ENCODE measurements around the gene MCTP1.

Gene MCTP1

DNA sequence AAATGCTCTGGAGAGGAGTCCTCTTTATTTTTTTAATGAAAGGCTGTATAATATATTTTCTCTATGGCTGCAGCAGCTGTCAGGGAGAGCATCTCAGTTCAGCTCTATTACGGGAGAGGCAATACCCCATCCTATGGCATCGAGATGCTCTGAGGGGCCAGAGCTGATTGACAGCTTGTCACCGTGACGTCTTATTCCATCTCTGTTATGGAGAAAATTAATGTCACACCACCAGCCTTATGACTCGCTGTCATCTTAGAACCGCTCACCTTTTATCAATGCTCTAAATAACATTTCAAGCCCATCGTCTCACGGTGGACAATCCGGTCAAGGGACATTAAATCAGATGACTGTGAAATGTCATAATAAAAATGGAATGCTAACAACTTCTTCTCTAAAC is 392.9 kb downstream of the MCTP1 start:
- H3K4me1 ChIP-seq (ENCODE audit: control insufficient read depth, low read depth, low read length): no peaks in the 10 kb centered on the region
- no peak overlapping the region for H3K56ac ChIP-seq (ENCODE audit: low read length)
- no CpG with 5 or more reads among the region's 9 CpGs for WGBS (ENCODE audit: extremely low coverage, insufficient coverage, low lambda C conversion rate)
- H3K9ac ChIP-seq (ENCODE audit: low read length): no peak overlapping the region
- no peak overlapping the region for H2BK15ac ChIP-seq (replicated peaks; ENCODE audit: low read depth)
- no peak overlapping the region for H3K4me3 ChIP-seq (ENCODE audit: low read length)
- H3K27me3 ChIP-seq (ENCODE audit: insufficient read depth, low read length, poor library complexity): no peaks in the 10 kb centered on the region
- H3K79me1 ChIP-seq (ENCODE audit: low read length): no peaks in the 10 kb centered on the region
- no peak overlapping the region for H2BK5ac ChIP-seq (ENCODE audit: low read length)
- H2BK120ac ChIP-seq (ENCODE audit: low read depth, low read length): no peak overlapping the region
- no peak overlapping the region for H2AK5ac ChIP-seq (ENCODE audit: low read length)
- DNase-seq: no peak
- H3K36me3 ChIP-seq (ENCODE audit: control insufficient read depth, insufficient read depth, low read length): no peaks in the 10 kb centered on the region
- H3K27ac ChIP-seq (ENCODE audit: low read depth, low read length): no peak overlapping the region
- no peak overlapping the region for H4K5ac ChIP-seq (ENCODE audit: low read length)
- no peaks in the 10 kb centered on the region for H3K79me2 ChIP-seq (ENCODE audit: control insufficient read depth, insufficient read depth, low read length)
- no peak overlapping the region for H3K4me2 ChIP-seq (ENCODE audit: low read length)
- peak overlapping the region; percentile 12 for H3K4ac ChIP-seq (ENCODE audit: low read depth, low read length)
- H3K23ac ChIP-seq (ENCODE audit: low read length): no peak overlapping the region
- H4K8ac ChIP-seq (ENCODE audit: low read depth, low read length): no peak overlapping the region
- H3K18ac ChIP-seq (ENCODE audit: low read length): no peak overlapping the region

DNA sequence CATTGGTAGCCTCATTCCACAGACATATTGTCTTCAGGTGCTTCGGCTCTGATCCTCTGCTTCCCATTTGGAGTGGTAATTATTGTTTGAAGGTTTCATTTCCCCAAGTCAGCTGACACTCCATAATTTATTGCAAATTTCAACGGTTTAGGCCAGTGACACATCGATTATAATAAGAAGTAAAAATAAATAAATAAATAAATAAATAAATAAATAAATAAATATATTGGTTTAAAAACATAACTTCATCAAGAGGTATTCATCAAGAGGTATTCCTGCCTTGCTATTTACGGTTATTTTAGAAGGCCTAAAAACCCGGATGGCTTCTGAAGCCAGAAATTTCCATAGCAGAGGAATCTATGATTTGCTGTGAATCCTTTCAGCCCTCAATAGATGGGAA is 393.3 kb downstream of the MCTP1 start:
- Histone ChIP-seq H3K9ac (ENCODE audit: low read length) (no peak overlapping the region), H3K79me2 (ENCODE audit: control insufficient read depth, insufficient read depth, low read length) (no peaks in the 10 kb centered on the region), H3K4me3 (ENCODE audit: low read length) (no peak overlapping the region), H2BK120ac (ENCODE audit: low read depth, low read length) (no peak overlapping the region), H4K8ac (ENCODE audit: low read depth, low read length) (no peak overlapping the region), H3K27me3 (ENCODE audit: insufficient read depth, low read length, poor library complexity) (no peaks in the 10 kb centered on the region), H3K23ac (ENCODE audit: low read length) (no peak overlapping the region), H2BK15ac (replicated peaks; ENCODE audit: low read depth) (no peak overlapping the region), H3K18ac (ENCODE audit: low read length) (no peak overlapping the region), H3K4me1 (ENCODE audit: control insufficient read depth, low read depth, low read length) (no peaks in the 10 kb centered on the region), H3K79me1 (ENCODE audit: low read length) (no peaks in the 10 kb centered on the region), H3K4ac (ENCODE audit: low read depth, low read length) (peak overlapping the region; percentile 36), H3K36me3 (ENCODE audit: control insufficient read depth, insufficient read depth, low read length) (no peaks in the 10 kb centered on the region), H2AK5ac (ENCODE audit: low read length) (no peak overlapping the region), H4K5ac (ENCODE audit: low read length) (no peak overlapping the region), H3K27ac (ENCODE audit: low read depth, low read length) (no peak overlapping the region), H3K56ac (ENCODE audit: low read length) (no peak overlapping the region), H3K4me2 (ENCODE audit: low read length) (no peak overlapping the region), H2BK5ac (ENCODE audit: low read length) (no peak overlapping the region)
- DNase-seq: no peak
- no CpG with 5 or more reads among the region's 5 CpGs for WGBS (ENCODE audit: extremely low coverage, insufficient coverage, low lambda C conversion rate)

DNA sequence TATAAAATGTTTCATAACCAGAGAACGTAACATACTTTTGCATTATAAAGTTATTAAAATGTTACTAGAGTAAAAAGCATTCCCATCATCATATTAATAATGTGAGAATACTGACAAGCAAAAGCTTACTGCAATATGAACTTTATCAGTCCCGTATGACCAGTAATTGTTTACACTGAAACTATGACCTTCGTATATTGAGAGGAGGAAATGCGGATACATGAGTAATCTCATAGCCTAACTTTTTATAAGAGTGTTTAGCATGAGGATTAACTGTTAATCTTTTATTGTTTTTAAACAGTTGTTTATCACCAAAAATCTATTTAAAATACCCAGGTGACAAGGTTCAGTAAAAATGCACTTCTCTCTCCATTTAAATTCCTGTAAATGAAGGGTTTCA is 394.0 kb downstream of the MCTP1 start:
- Histone ChIP-seq H3K4me3 (ENCODE audit: low read length) (no peak overlapping the region), H3K4me1 (ENCODE audit: control insufficient read depth, low read depth, low read length) (no peaks in the 10 kb centered on the region), H2AK5ac (ENCODE audit: low read length) (no peak overlapping the region), H2BK15ac (replicated peaks; ENCODE audit: low read depth) (no peak overlapping the region), H3K23ac (ENCODE audit: low read length) (no peak overlapping the region), H3K36me3 (ENCODE audit: control insufficient read depth, insufficient read depth, low read length) (no peaks in the 10 kb centered on the region), H3K4ac (ENCODE audit: low read depth, low read length) (no peak overlapping the region), H4K5ac (ENCODE audit: low read length) (no peak overlapping the region), H2BK120ac (ENCODE audit: low read depth, low read length) (no peak overlapping the region), H2BK5ac (ENCODE audit: low read length) (no peak overlapping the region), H3K18ac (ENCODE audit: low read length) (no peak overlapping the region), H3K79me1 (ENCODE audit: low read length) (no peaks in the 10 kb centered on the region), H3K27me3 (ENCODE audit: insufficient read depth, low read length, poor library complexity) (no peaks in the 10 kb centered on the region), H3K9ac (ENCODE audit: low read length) (no peak overlapping the region), H3K79me2 (ENCODE audit: control insufficient read depth, insufficient read depth, low read length) (no peaks in the 10 kb centered on the region), H3K27ac (ENCODE audit: low read depth, low read length) (no peak overlapping the region), H3K56ac (ENCODE audit: low read length) (no peak overlapping the region), H4K8ac (ENCODE audit: low read depth, low read length) (no peak overlapping the region), H3K4me2 (ENCODE audit: low read length) (no peak overlapping the region)
- DNase-seq: no peak
- no CpG with 5 or more reads among the region's 4 CpGs for WGBS (ENCODE audit: extremely low coverage, insufficient coverage, low lambda C conversion rate)

DNA sequence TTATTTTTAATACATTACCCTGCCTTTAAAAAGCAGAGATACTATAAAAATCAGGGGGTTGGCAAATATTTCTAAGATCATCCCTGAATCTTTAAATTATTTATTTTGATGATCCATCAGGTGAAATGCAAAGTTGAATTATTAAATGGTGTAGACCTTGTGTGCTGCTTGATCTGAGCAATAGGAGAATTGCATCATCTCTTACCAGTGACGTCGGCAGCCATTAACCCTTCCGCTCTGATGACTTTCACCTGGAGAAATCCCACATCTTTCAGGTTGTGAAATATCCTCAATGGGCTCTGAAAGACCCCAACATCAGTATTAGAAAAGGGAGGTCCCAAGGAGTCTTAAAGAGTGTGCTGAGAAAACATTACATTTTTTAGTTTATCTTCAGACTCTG is 396.2 kb downstream of the MCTP1 start:
- Histone ChIP-seq H3K36me3 (ENCODE audit: control insufficient read depth, insufficient read depth, low read length) (no peaks in the 10 kb centered on the region), H3K79me1 (ENCODE audit: low read length) (no peaks in the 10 kb centered on the region), H3K9ac (ENCODE audit: low read length) (no peak overlapping the region), H2BK5ac (ENCODE audit: low read length) (no peak overlapping the region), H3K56ac (ENCODE audit: low read length) (no peak overlapping the region), H3K23ac (ENCODE audit: low read length) (no peak overlapping the region), H3K27ac (ENCODE audit: low read depth, low read length) (no peak overlapping the region), H2AK5ac (ENCODE audit: low read length) (no peak overlapping the region), H2BK15ac (replicated peaks; ENCODE audit: low read depth) (no peak overlapping the region), H3K27me3 (ENCODE audit: insufficient read depth, low read length, poor library complexity) (no peaks in the 10 kb centered on the region), H4K5ac (ENCODE audit: low read length) (no peak overlapping the region), H4K8ac (ENCODE audit: low read depth, low read length) (no peak overlapping the region), H3K18ac (ENCODE audit: low read length) (no peak overlapping the region), H3K79me2 (ENCODE audit: control insufficient read depth, insufficient read depth, low read length) (no peaks in the 10 kb centered on the region), H2BK120ac (ENCODE audit: low read depth, low read length) (no peak overlapping the region), H3K4me3 (ENCODE audit: low read length) (no peak overlapping the region), H3K4me2 (ENCODE audit: low read length) (no peak overlapping the region), H3K4me1 (ENCODE audit: control insufficient read depth, low read depth, low read length) (no peaks in the 10 kb centered on the region), H3K4ac (ENCODE audit: low read depth, low read length) (no peak overlapping the region)
- WGBS (ENCODE audit: extremely low coverage, insufficient coverage, low lambda C conversion rate): no CpG with 5 or more reads among the region's 3 CpGs
- DNase-seq: no peak

DNA sequence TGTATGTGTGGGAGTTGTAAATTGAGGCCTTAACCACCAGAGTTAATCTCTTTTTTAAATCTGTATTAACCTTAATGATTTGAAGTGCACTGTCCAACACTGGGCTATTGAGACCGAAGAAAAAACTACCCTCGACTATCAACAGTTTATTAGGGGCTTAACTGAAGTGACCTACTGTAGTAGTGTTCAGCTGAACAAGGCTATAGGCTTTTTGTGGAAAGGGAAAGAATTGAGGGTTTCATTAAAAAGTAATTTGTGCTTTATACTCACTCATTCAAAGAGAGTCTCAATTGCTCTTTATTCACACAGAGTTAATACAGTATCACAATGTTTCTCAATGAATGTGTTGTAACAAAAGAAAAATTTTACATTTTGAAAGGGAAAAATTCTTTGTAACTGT is 399.0 kb downstream of the MCTP1 start:
- H3K4me1 ChIP-seq (ENCODE audit: control insufficient read depth, low read depth, low read length): no peaks in the 10 kb centered on the region
- no peak overlapping the region for H2BK120ac ChIP-seq (ENCODE audit: low read depth, low read length)
- WGBS (ENCODE audit: extremely low coverage, insufficient coverage, low lambda C conversion rate): no CpG with 5 or more reads among the region's 2 CpGs
- no peak overlapping the region for H3K18ac ChIP-seq (ENCODE audit: low read length)
- DNase-seq: no peak
- H3K4me3 ChIP-seq (ENCODE audit: low read length): no peak overlapping the region
- no peak overlapping the region for H2AK5ac ChIP-seq (ENCODE audit: low read length)
- H3K36me3 ChIP-seq (ENCODE audit: control insufficient read depth, insufficient read depth, low read length): no peaks in the 10 kb centered on the region
- no peak overlapping the region for H2BK15ac ChIP-seq (replicated peaks; ENCODE audit: low read depth)
- H3K4ac ChIP-seq (ENCODE audit: low read depth, low read length): no peak overlapping the region
- no peaks in the 10 kb centered on the region for H3K79me1 ChIP-seq (ENCODE audit: low read length)
- no peak overlapping the region for H3K4me2 ChIP-seq (ENCODE audit: low read length)
- no peak overlapping the region for H2BK5ac ChIP-seq (ENCODE audit: low read length)
- no peaks in the 10 kb centered on the region for H3K79me2 ChIP-seq (ENCODE audit: control insufficient read depth, insufficient read depth, low read length)
- no peak overlapping the region for H3K9ac ChIP-seq (ENCODE audit: low read length)
- no peak overlapping the region for H4K5ac ChIP-seq (ENCODE audit: low read length)
- no peaks in the 10 kb centered on the region for H3K27me3 ChIP-seq (ENCODE audit: insufficient read depth, low read length, poor library complexity)
- H3K27ac ChIP-seq (ENCODE audit: low read depth, low read length): no peak overlapping the region
- no peak overlapping the region for H3K23ac ChIP-seq (ENCODE audit: low read length)
- no peak overlapping the region for H3K56ac ChIP-seq (ENCODE audit: low read length)
- no peak overlapping the region for H4K8ac ChIP-seq (ENCODE audit: low read depth, low read length)

DNA sequence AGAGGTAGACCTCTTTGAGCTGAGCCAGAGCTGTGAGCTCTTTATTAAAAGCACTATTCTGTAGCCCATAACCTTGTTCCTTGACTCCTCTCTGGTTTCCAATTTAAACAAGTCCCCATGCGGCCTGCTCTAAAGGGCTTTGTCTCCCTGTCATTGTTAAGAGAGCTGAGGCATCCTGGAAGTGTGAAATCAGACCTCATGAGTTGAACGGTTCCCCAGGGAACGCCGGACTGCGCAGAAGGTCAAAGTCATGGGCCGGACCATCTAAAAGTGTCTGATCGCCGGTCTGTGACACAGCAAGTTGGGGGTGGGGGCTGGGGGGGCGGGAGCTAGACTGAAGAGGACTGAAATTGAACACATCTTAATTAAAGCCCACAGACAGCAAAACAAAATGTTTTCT is 400.6 kb downstream of the MCTP1 start:
- Histone ChIP-seq H3K79me1 (ENCODE audit: low read length) (no peaks in the 10 kb centered on the region), H3K4me3 (ENCODE audit: low read length) (no peak overlapping the region), H3K27ac (ENCODE audit: low read depth, low read length) (no peak overlapping the region), H3K18ac (ENCODE audit: low read length) (peak overlapping the region; percentile 64), H3K4me2 (ENCODE audit: low read length) (no peak overlapping the region), H3K79me2 (ENCODE audit: control insufficient read depth, insufficient read depth, low read length) (no peaks in the 10 kb centered on the region), H2BK15ac (replicated peaks; ENCODE audit: low read depth) (no peak overlapping the region), H3K36me3 (ENCODE audit: control insufficient read depth, insufficient read depth, low read length) (no peaks in the 10 kb centered on the region), H2BK120ac (ENCODE audit: low read depth, low read length) (no peak overlapping the region), H3K27me3 (ENCODE audit: insufficient read depth, low read length, poor library complexity) (no peaks in the 10 kb centered on the region), H4K5ac (ENCODE audit: low read length) (no peak overlapping the region), H3K23ac (ENCODE audit: low read length) (no peak overlapping the region), H3K4me1 (ENCODE audit: control insufficient read depth, low read depth, low read length) (no peaks in the 10 kb centered on the region), H2BK5ac (ENCODE audit: low read length) (no peak overlapping the region), H4K8ac (ENCODE audit: low read depth, low read length) (peak overlapping the region; percentile 76), H3K56ac (ENCODE audit: low read length) (no peak overlapping the region), H3K9ac (ENCODE audit: low read length) (no peak overlapping the region), H2AK5ac (ENCODE audit: low read length) (no peak overlapping the region), H3K4ac (ENCODE audit: low read depth, low read length) (no peak overlapping the region)
- peak; percentile 45 for DNase-seq
- no CpG with 5 or more reads among the region's 9 CpGs for whole genome bisulfite sequencing (ENCODE audit: extremely low coverage, insufficient coverage, low lambda C conversion rate)

All from mesendoderm (in vitro differentiated cells).